Right forelimb (tissue), 1 donor: Measurements from ENCODE around the gene EXOC8.

Experiments used
- DNase-seq: peaks from one replicate; pipeline ENCODE4 v3.0.0-alpha.2; 2018

Gene EXOC8

GRCh38 chr1:231312432-231312788, 25.2 kb downstream of the EXOC8 start:
- DNase-seq: no peak

DNA sequence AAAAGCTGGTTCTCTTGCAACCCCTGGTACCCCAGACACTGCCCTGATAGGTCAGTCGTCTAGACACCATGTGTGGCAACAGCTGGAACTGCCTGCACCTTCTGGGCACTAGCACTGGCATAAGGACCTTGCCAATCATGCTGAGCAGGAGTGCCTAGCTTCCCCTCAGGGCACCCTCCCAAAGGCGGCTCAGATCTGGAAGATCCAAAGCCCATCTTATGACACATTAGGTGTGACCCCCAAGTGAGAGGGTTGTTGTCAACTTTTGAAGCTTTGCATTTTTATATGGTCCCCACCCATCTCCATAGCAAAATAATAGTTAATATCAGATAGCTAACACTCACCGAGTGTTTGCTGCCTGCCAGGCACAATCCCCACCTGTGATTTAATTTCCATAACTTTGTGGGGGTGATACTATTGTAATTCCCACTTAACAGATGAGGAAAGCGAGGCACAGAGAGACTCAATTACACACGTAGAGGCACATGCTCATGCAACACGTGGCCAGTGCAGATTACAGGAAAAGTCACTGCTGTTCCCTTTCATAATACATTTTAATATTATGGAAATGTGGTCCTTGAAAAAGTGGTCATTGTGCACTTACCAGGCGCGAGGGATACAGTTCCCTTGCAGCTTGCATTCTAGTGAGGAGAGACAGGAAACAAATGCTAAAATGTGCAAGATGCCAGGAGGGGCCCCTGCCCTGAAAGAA, 25.8 kb downstream of the EXOC8 start:
- DNase-seq: no peak

GRCh38 chr1:231310391-231310934, 27.2 kb downstream of the EXOC8 start:
- DNase-seq: no peak

- DNase-seq: no peak
These were observed 35.7 kb downstream of the EXOC8 start for GRCh38 chr1:231301990-231302389.

GRCh38 chr1:231295938-231296337, 41.7 kb downstream of the EXOC8 start:
- DNase-seq: no peak

DNA sequence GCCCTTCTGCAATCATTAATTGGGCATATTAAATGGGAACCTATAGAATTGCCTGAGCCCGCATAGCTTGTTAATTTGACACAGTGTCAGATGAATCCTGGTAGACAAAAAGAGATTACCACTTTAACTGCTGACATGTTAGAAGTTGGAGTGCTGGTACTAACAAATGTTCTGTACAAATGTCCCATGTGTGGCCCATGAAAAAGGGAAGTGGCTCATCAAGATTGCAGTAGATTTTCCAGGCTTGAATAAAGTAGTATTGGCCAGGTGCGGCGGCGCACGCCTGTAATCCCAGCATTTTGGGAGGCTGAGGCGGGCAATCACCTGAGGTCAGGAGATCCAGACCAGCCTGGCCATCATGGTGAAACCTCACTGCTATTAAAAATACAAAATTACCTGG, 51.0 kb downstream of the EXOC8 start:
- DNase-seq: no peak

GRCh38 chr1:231284441-231284840, 53.2 kb downstream of the EXOC8 start:
- DNase-seq: no peak
